PFSK-1 (cell line): Measurements from ENCODE around the gene PPP1R3A.

Source experiments
- FOXP2 ChIP-seq: optimal IDR thresholded peaks from 2 replicates; pipeline ENCODE3; 2011; ENCODE audit warnings: borderline replicate concordance, control low read depth, inconsistent platforms; ENCODE audit not compliant: insufficient read depth; ENCODE audit errors: extremely low read length, extremely low read depth
- POLR2AphosphoS5 ChIP-seq: IDR thresholded peaks from 2 replicates; pipeline ENCODE4 v1.6.1; 2012; ENCODE audit warnings: low read depth, mild to moderate bottlenecking, control low read depth, low read length, moderate library complexity
- REST ChIP-seq, 2 experiments: IDR thresholded peaks; 2 replicates each; pipeline versions ENCODE4 v1.6.1 to v1.8.0; 2011 to 2012; ENCODE audit warnings: low read depth in 2 of 2, low read length in 2 of 2, control low read depth in 1 of 2, inconsistent platforms in 1 of 2, mild to moderate bottlenecking in 1 of 2, moderate library complexity in 1 of 2; ENCODE audit not compliant: insufficient read depth in 1 of 2
- SIN3A ChIP-seq: IDR thresholded peaks from 2 replicates; pipeline ENCODE4 v1.6.1; 2012; ENCODE audit warnings: mild to moderate bottlenecking, low read length, moderate library complexity, borderline replicate concordance; ENCODE audit not compliant: insufficient read depth
- TAF1 ChIP-seq: IDR thresholded peaks from 2 replicates; pipeline ENCODE4 v1.6.1; 2012; ENCODE audit warnings: low read length, control low read depth, borderline replicate concordance; ENCODE audit not compliant: insufficient read depth

PPP1R3A gene

GRCh38 chr7:113890331-113891030 is 28.3 kb downstream of the PPP1R3A start:
- TF ChIP-seq SIN3A (no peak), TAF1 (no peak), REST (IDR thresholded peaks at IDR 0.05; ENCODE audit: insufficient read depth in 1 of 2, low read depth in 2 of 2, low read length in 2 of 2) (no peak), POLR2AphosphoS5 (no peak), FOXP2 (no peak)

GRCh38 chr7:113883096-113883495 is 35.7 kb downstream of the PPP1R3A start:
- TF ChIP-seq POLR2AphosphoS5 (no peak), FOXP2 (no peak), TAF1 (no peak)

GRCh38 chr7:113880559-113880958 is 38.2 kb downstream of the PPP1R3A start:
- TF ChIP-seq REST (IDR thresholded peaks at IDR 0.05; ENCODE audit: insufficient read depth in 1 of 2, low read depth in 2 of 2, low read length in 2 of 2) (no peak), SIN3A (no peak), FOXP2 (no peak)

GRCh38 chr7:113878394-113878992 is 40.3 kb downstream of the PPP1R3A start:
- TF ChIP-seq TAF1 (no peak), FOXP2 (no peak), SIN3A (no peak), REST (IDR thresholded peaks at IDR 0.05; ENCODE audit: insufficient read depth in 1 of 2, low read depth in 2 of 2, low read length in 2 of 2) (no peak)

GRCh38 chr7:113875224-113875623 is 43.6 kb downstream of the PPP1R3A start:
- TF ChIP-seq POLR2AphosphoS5 = no peak
- TF ChIP-seq SIN3A = no peak
- no peak for TF ChIP-seq REST (IDR thresholded peaks at IDR 0.05; ENCODE audit: insufficient read depth in 1 of 2, low read depth in 2 of 2, low read length in 2 of 2)
- TF ChIP-seq TAF1 = no peak
- no peak for TF ChIP-seq FOXP2
